Measurements from ENCODE around the gene UXS1.

The UXS1 gene

DNA sequence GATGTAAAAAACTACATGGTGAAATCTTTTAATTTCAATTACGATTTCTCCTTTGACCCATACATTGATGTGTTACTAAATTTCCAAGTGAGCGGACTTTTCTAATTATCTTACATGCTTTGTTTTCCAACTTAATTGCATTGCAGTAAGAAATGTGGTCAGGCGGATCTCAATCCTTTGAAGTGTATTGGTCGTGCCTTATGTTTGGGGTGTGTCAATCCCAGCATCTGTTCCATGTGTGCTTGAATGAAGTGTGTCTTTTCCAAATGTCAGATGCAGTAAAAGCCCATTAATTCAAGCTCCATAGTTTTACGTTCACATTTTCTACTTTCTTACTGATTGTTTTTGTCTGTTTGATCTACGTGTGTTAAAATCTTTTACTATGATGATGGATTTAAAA is 113.1 kb downstream of the UXS1 start:
- no peak for DNase-seq (ENCODE audit: low spot score)

DNA sequence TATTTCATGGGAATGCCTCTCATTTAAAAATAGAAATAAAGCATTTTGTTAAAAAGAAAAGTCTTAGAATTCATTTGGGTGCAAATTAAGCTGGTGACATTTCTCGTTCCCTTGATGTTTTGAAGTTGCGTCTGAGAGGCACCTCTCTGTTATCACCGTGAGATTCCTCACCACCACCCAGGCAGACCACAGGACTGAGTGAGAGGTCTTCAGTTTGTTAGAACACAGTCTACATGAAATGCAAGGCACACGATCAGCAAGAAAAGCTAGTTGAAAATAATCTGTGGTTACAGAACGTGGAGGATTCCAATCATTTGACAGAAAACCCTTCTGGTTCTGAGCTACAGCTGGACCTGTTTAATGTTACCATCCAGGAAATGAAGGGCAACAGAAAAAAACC is 116.0 kb downstream of the UXS1 start:
- no peak for DNase-seq (ENCODE audit: low spot score)

GRCh38 chr2:106076941-106077340 is 117.2 kb downstream of the UXS1 start:
- no peak for DNase-seq (ENCODE audit: low spot score)

DNA sequence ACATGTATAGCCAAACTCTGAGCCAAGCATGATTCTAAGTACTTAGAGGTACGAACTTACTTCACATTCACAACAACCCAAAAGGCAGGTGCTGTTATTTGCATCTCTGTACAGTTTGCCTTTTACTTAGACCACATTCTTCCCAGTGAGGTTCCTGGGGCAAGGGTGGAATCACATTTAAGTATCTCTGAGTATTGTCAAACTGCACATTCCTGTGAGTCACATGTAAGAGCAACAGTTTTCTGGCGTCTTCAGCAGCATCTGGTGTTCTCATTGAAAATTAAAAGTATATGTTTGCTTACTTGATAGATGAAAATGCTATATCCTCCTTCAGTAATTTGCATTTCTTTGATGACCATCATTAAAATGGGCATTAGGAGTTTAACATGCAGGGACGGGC is 119.1 kb downstream of the UXS1 start:
- no peak for DNase-seq (ENCODE audit: low spot score)

DNA sequence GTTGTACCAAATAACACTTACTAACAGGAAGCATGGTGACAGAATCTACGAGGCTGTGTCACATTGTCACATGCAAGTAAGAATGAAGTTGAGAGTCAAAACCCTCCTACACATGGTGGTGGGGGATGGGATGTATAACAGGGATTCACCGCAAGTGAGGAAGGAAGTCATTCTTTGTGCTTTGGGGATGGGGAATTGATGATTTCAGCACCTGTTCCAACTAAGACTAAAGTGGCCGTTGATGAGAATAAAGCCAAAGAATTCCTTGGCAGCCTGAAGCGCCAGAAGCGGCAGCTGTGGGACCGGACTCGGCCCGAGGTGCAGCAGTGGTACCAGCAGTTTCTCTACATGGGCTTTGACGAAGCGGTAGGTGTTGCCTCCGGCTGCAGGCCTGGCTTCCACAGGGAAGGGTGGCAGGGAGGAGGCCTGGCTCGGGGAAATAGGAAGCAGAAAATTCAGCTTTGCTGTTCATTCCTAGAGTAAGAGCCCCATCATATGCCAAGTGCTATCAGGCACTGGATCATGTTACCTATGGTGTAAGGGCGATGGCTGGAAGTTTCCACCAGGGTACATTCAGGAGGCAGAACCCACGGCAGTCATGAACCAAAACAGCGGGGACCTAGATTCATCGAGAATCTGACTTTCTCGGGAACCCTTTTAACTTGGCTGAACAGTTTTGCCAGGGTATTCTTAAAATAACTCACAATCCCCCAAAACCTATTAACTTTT is 120.3 kb downstream of the UXS1 start:
- no peak for DNase-seq (ENCODE audit: low spot score)

- no peak for DNase-seq (ENCODE audit: low spot score)
Measured at GRCh38 chr2:106070181-106070580, 123.9 kb downstream of the UXS1 start.

DNA sequence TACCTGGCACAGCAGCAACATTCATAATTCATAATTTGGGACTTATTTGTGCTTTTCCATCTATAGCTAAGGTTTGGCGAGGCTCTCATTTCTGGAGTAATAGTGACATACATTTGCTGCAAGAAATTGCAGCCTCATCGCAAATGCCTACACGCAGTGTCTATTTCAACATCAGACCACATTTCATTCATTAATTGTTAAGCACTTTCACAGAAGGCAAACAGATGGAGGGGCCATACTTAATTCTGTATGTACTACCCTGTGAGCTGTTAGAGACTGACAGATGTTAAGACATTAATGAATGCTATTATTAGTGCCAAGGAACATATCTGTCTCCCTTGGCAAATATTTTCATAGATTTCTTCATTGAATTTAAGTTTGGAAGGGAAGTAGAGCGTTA is 125.7 kb downstream of the UXS1 start:
- no peak for DNase-seq (ENCODE audit: low spot score)

DNA sequence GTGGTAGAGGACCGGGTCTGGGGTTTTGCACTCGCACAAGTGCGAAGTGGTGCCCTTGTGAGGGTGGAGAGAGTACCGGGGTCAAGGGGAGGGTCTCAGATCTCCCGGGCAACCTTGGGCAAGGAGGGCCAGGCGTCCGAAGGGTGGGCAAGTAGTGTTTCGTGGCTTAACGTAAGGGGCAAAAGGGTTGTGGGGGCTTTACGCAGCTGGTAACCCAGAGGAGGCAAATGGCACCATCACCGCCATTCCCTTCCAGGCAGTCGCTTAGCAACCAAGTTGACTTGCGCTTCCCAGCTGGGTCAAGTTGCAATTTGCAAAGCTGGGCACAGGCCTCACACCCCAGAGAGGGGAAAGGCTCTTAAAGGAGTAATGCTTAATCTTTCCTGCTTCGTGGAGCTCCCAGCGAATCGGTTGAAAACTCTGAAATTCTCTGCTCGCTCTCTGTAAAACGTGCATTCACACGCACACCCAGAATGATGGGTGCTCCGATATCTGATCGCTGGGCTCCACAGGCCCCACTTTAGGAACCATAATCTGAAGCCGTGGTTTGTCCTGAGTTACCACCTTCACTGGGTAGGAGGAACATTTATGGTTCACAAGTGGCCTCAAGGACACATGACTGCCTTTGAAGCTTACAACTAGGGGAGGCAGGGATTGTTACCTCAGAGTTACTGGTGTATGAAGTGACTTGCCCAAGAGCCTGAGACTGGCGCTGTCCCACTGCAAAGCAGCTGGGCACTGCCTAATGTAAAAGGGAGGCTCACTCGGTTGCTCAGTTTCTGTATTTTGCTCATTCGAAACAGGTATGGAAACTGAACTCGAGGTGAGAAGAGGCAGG is 127.9 kb downstream of the UXS1 start:
- no peak for DNase-seq (ENCODE audit: low spot score)

DNA sequence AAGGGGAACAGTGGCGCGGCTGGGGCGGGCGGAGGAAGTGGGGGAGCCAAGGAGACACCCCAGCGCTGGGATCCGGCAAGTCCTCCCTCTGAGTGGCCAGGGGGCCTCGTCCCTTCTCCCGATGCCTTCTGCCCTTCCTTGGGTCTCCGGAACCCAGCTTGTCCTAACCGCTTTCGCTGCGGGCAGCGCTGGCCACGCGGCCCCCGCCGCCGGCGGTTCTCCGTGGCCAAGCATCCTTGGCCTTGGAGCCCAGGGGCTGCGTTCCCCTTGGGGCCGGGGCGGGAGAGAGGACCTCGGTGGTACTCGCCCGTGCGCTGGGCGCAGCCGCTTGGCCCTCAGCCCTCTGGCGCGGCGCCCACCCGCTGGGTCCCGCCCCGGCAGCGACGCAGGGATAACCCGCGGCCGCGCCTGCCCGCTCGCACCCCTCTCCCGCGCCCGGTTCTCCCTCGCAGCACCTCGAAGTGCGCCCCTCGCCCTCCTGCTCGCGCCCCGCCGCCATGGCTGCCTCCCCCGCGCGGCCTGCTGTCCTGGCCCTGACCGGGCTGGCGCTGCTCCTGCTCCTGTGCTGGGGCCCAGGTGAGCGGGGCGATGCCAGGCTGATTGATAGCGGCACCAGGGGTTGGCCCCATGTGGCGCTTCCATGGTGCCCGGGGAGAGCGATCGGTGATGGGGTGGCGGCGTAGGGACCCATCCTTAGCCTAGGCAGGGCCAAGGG is 128.7 kb downstream of the UXS1 start:
- no peak for DNase-seq (ENCODE audit: low spot score)

DNA sequence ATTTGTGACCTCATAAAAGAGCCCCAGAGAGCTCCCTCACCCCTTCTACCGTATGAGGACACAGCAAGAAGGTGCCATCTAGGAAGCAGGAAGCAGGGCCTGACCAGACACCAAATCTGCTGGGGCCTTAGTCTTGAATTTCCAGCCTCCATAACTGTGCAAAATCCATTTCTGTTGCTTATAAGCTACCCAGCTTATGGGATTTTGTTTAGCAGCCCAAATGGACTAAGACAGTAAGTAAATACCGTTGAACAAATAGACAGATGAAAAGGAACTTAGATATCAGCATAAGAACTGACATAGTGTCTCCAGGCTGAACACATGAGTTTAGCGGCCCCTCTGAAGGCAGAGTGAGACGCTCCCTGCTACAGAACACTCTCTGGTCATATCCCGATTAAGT is 130.9 kb downstream of the UXS1 start:
- DNase-seq (ENCODE audit: low spot score) = no peak

DNA sequence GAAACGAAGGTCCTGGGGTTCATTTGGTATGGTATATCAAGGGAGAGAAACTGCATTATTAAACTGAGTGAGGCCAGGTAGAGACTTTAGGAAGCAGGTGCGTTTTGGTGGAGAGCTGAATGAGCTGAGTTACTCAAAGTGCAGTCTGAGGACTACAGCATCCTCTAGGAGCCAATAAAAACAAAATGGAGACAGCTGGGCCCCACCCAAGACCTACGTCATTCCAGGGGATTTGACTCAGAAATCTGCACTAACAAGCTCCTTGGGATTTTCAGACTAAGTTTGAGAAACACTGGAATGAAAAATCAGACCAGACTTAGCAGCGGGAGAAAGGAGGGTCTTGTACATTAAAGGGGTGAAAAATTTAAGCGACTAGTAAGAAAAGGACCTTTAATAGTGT is 131.5 kb downstream of the UXS1 start:
- DNase-seq (ENCODE audit: low spot score) = no peak

DNA sequence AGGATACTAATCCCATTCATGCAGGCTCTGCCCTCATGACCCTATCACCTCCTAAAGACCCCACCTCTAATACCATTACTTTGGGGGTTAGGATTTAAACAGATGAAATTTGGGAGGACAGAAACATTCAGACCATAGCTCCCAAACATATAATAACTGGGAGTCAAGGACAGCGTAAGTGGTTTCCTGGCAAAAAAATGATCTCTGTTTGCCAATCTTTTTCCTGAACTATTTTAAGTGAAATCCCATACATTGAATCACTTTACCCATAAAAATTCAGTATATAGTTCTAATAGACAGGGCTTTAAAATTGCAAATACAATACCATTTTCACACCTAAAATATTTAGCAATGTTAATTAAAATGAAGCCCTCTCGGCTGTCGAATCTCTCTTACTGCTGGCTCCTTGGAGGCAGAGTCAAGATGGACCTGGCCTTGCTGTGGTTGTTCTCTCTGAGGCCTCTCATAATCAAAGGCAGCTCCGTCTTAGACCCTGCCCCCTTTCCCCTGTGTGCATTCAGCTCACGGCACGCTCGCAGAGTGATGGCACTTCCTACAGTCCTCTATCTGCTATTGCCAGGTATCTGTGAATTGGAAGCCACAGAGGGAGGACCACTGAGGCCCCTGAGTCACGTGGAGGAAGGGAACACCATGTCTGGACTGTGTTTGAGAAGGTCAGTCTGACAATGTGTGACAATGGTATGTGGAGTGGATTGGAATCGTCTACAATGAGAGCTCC is 132.3 kb downstream of the UXS1 start:
- DNase-seq (ENCODE audit: low spot score) = no peak

- DNase-seq (ENCODE audit: low spot score) = no peak
Measured at GRCh38 chr2:106059416-106060065, 134.6 kb downstream of the UXS1 start.

DNA sequence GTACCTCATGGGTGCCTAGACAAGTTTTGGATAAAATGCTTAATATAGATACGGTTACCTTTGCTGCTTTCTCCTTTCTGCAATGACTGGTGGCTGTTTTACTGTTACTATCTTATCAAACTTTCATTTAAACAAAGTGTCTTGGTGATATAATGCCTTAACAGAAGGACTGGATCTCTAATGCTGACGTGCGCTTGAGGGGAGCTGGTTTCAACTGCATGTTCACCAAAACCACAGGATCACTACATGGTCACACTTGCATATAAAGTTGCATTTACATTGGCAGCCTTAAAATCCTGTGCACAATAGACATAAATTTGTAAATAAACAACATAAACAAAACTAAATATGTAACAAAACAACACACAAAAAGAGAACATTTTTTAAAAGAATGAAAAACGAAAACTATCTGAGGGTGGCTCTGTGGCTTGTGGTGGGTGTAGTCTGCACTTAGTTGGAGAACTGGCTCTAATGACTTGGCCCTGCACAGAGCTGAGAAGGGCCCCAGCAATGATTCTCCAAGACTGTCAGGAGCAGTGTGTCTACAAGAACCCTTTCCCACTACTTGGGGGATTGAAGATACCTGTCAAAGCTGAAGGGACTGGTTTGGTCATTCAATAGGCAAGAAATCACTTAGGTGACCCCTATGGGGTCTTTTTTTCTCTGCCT is 135.5 kb downstream of the UXS1 start:
- DNase-seq (ENCODE audit: low spot score) = no peak

DNA sequence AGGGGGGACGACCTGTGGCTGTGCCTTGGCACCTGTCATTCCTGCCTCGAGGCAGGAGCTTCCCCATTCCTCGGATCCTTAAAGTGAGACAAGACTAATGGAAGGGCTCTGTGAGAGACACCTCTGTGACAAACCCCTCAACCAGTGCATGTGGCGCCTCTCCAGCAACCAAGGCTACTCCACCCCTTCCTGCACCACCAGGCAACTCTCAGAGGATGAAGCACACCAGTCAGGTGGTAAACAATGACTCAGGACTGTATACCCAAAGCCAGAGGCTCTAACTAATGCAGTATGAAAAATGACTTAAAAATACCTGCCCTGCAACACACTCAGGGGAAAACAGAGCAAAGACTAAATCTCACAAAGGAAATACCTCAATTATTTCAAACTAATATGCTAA is 136.9 kb downstream of the UXS1 start:
- no peak for DNase-seq (ENCODE audit: low spot score)

DNA sequence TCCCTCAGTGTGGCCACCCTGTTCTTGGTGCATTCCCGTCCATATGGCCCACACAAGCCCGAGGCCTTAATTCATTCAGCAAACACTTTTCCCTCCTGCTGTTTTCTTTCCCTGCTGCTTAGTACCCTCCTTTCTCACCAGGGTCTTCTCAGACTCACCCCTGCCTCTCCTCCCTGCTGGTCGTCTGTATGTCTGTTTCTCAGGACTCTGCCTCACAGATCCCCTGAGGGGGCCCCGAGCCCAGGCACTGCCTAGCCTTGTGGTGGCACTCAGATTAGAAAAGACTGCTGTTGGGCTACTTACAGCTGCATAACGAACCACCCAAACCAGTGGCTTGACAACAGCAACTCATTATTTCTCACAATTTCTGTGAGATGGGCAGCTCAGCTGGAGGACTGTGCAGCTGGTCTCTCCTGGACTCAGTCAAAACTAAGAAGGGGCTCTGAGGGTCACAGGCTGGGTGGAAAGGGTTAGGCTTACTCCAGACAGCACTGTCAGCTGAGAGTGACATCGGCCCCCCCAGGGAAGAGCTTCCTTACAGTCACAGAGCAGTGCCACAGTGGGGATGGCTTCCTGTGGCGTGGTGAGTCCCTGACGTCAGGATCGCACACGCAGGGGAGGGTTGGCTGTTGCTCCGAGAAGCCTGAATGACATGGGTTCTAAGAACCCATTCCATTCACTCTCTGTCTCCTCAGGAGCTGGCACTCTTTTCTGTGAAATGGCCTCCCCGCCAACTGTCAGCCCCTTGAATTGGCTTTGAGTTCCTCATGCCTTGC is 139.0 kb downstream of the UXS1 start:
- no peak for DNase-seq (ENCODE audit: low spot score)

- no peak for DNase-seq (ENCODE audit: low spot score)
Measured at GRCh38 chr2:106054321-106054720, 139.8 kb downstream of the UXS1 start.

DNA sequence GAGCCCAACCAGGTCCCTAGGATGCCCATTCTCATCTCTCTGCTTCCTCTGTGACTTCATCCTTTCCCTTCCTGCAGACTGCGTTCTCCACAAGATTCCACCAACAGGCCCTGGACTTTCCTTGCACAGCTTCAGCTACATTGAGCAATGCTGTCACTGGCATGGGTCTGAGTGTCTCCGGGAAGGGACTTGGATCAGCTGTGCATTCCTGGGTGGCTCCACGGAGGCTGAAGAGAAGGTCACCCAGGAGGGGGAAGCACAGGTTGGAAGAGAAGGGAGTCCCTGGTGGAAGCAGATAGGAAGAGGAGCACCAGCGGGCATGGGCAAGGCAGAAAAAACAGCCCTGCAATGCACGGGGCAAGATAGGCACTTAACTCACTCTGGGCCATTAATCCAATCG is 140.5 kb downstream of the UXS1 start:
- DNase-seq (ENCODE audit: low spot score) = no peak

- no peak for DNase-seq (ENCODE audit: low spot score)
Measured at GRCh38 chr2:106053116-106053515, 141.0 kb downstream of the UXS1 start.

DNA sequence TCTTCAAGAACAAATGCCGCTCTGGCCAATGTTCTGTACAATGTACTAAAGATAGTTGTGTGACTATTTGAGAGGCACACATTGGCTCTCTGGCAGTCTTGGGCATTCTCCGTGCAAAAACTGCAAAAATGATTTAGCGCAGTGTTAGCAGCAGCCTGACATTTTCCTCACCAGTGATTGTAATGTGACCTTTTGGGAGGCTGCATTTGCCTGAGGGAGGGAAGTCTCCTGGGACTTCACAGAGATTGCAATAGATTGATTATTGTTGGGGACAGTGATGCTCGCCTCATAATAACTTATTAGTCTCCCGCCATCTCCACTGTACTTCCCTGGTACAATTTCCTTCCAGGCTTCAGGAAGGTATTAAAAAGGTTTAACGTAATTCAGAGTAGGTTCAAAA is 149.2 kb downstream of the UXS1 start:
- DNase-seq (ENCODE audit: low spot score) = no peak

Measured in left forelimb (tissue), 1 donor.